Liver (tissue), 9 donors: ENCODE results near the gene KIF12. TPM values are rescaled to one million over a fixed set of nuclear protein-coding genes. Genes with fewer than 3 reads are reported as not detected.

Source experiments
- DNase-seq: peaks from one replicate; pipeline ENCODE4 v3.0.0-alpha.2; 2017; ENCODE audit warnings: low spot score
- H3K27ac ChIP-seq, 2 donors: one replicate each; pipeline ENCODE4 v1.7.0; 2013; ENCODE audit warnings: inconsistent platforms in 2 of 2, low read length in 2 of 2, control low read depth in 1 of 2, low read depth in 1 of 2, mild to moderate bottlenecking in 1 of 2
- H3K27me3 ChIP-seq, 4 donors: one replicate each; pipeline versions ENCODE4 v1.6.1 to v1.7.0; 2013; ENCODE audit warnings: low read length in 3 of 4, inconsistent platforms in 1 of 4, mild to moderate bottlenecking in 1 of 4, moderate library complexity in 1 of 4; ENCODE audit not compliant: control insufficient read depth in 4 of 4, insufficient read depth in 4 of 4
- H3K36me3 ChIP-seq, 4 donors: one replicate each; pipeline versions ENCODE4 v1.6.1 to v1.7.0; 2013; ENCODE audit warnings: low read length in 3 of 4, mild to moderate bottlenecking in 3 of 4, low read depth in 1 of 4, moderate library complexity in 1 of 4; ENCODE audit not compliant: control insufficient read depth in 4 of 4, insufficient read depth in 3 of 4
- H3K4me1 ChIP-seq, 4 donors: one replicate each; pipeline versions ENCODE4 v1.6.1 to v1.7.0; 2013; ENCODE audit warnings: low read length in 3 of 4, mild to moderate bottlenecking in 3 of 4, moderate library complexity in 1 of 4; ENCODE audit not compliant: control insufficient read depth in 4 of 4, insufficient read depth in 4 of 4
- H3K4me3 ChIP-seq, 3 donors: one replicate each; pipeline versions ENCODE4 v1.6.1 to v1.7.0; 2013; ENCODE audit warnings: low read length in 3 of 3, control low read depth in 1 of 3, low read depth in 1 of 3, mild to moderate bottlenecking in 1 of 3
- H3K9ac ChIP-seq, 2 donors: one replicate each; pipeline ENCODE4 v1.7.0; 2013; ENCODE audit warnings: low read length in 2 of 2, mild to moderate bottlenecking in 2 of 2, moderate library complexity in 2 of 2, control low read depth in 1 of 2, low read depth in 1 of 2
- H3K9me3 ChIP-seq, 4 donors: one replicate each; pipeline versions ENCODE4 v1.6.1 to v1.7.0; 2013; ENCODE audit warnings: low read length in 3 of 4; ENCODE audit not compliant: control insufficient read depth in 4 of 4
- ATF3 ChIP-seq: IDR thresholded peaks from 2 replicates; pipeline ENCODE4 v1.6.1; 2016; ENCODE audit warnings: antibody characterized with exemption
- EGR1 ChIP-seq, 2 donors: IDR thresholded peaks; 2 replicates each; pipeline ENCODE4 v1.6.1; 2016 to 2018; ENCODE audit warnings: antibody characterized with exemption in 2 of 2, low read depth in 2 of 2
- GABPA ChIP-seq, 2 donors: IDR thresholded peaks in 1 of 2; conservative IDR thresholded peaks in 1 of 2; 2 replicates each; pipeline ENCODE4 v1.6.1; 2016; ENCODE audit warnings: antibody characterized with exemption in 2 of 2, mild to moderate bottlenecking in 1 of 2, moderate library complexity in 1 of 2
- HNF4A ChIP-seq, 2 donors: conservative IDR thresholded peaks; 2 replicates each; pipeline ENCODE4 v1.6.1; 2016; ENCODE audit warnings: antibody characterized with exemption in 2 of 2, mild to moderate bottlenecking in 2 of 2
- JUND ChIP-seq, 2 donors: IDR thresholded peaks; 2 replicates each; pipeline ENCODE4 v1.6.1; 2016; ENCODE audit warnings: antibody characterized with exemption in 2 of 2
- NR2F2 ChIP-seq: IDR thresholded peaks from 2 replicates; pipeline ENCODE4 v1.6.1; 2016; ENCODE audit warnings: antibody characterized with exemption
- RAD21 ChIP-seq, 2 donors: IDR thresholded peaks; 2 replicates each; pipeline ENCODE4 v1.6.1; 2016; ENCODE audit warnings: antibody characterized with exemption in 2 of 2, mild to moderate bottlenecking in 2 of 2
- SP1 ChIP-seq: IDR thresholded peaks from 2 replicates; pipeline ENCODE4 v1.6.1; 2018; ENCODE audit warnings: antibody characterized with exemption, mild to moderate bottlenecking
- TAF1 ChIP-seq: conservative IDR thresholded peaks from 2 replicates; pipeline ENCODE4 v1.6.1; 2016; ENCODE audit warnings: antibody characterized with exemption, mild to moderate bottlenecking
- ZBTB33 ChIP-seq: IDR thresholded peaks from 2 replicates; pipeline ENCODE4 v1.6.1; 2016; ENCODE audit warnings: antibody characterized with exemption
- WGBS: extraction: QIAGEN DNeasy Blood & Tissue Kit; methylation state at CpG from one replicate; pipeline ENCODE4 v1.1.7; 2013; 5-methylcytosine and 5-hydroxymethylcytosine counted together
- polyA plus RNA-seq, 2 donors: library from polyadenylated mRNA; stranded (reverse) in 1 of 2; unstranded in 1 of 2; fragments of 200-250 nt in 1 of 2; fragments of >200 nt in 1 of 2; fragmentation: Nextera tagmentation in 1 of 2; extraction: Ambion mirVana in 1 of 2; gene quantifications; one replicate each; pipeline versions ENCODE4 v1.2.1 to v1.2.3, GENCODE V29; 2013 to 2015
- total RNA-seq, 2 donors: library from RNA; depleted of rRNA; stranded (reverse); fragments of >200 nt; gene quantifications; one replicate each; pipeline ENCODE4 v1.2.3, GENCODE V29; 2014
- TF ChIP-seq, protein P1 (sequence below): IDR thresholded peaks from 2 replicates; pipeline ENCODE4 v1.6.1; 2016; ENCODE audit warnings: antibody characterized with exemption
- TF ChIP-seq, protein P2 (sequence below): fragments of 150-350 bp; IDR thresholded peaks from 2 replicates; pipeline ENCODE4 v1.5.1; 2017; ENCODE audit warnings: improper control_type of control experiment, low read depth, low read length; ENCODE audit not compliant: missing input control
- donor health status: healthy.
- donor health status: healthy.
- donor health status: healthy.
- donor health status: healthy.
- donor health status: healthy.

KIF12 gene
- total and polyA plus RNA-seq, 4 donors: 2.9 to 11.8 (median 7.7) TPM

DNA sequence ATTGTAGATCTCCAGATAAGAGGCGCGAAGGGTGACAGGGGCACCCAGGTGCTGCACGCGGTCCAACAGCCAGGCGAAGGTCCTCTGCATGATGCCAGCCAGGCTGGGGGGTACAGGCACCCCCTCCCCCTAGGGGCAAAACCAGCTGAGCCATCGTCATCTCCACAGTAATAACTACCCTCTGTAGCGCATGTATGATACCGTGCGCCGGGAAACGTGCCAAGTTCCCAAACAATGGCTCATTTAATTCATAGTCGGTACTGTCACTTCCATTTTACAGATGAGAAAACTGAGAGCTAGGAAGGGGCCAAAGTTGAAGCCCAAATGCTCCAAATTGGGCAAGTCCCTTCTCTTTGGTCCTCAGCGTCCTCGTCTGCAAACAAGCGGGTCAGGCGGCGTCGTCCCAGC lies 1.5 kb downstream of the KIF12 start (continued):
- TF ChIP-seq ZBTB33 (no peak), NR2F2 (no peak)
- TF ChIP-seq, protein P1, sequence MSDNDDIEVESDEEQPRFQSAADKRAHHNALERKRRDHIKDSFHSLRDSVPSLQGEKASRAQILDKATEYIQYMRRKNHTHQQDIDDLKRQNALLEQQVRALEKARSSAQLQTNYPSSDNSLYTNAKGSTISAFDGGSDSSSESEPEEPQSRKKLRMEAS: no peak

- Histone ChIP-seq H3K4me1 (peaks cover 9 to 29% (median 21%) of the 10 kb centered on the region in 4 donors), H3K27ac (no peak overlapping the region), H3K36me3 (peaks cover 0 to 10% (median 4%) of the 10 kb centered on the region in 4 donors), H3K27me3 (peaks cover 0 to 2% (median 0%) of the 10 kb centered on the region in 4 donors), H3K9me3 (peaks cover 0 to 3% (median 0%) of the 10 kb centered on the region in 4 donors), H3K9ac (no peak overlapping the region), H3K4me3 (no peak overlapping the region)
- TF ChIP-seq EGR1 (IDR thresholded peaks at IDR 0.05; ENCODE audit: low read depth in 2 of 2) (no peak), SP1 (no peak), HNF4A (conservative IDR thresholded peaks at IDR 0.05) (no peak)
- TF ChIP-seq, protein P2, sequence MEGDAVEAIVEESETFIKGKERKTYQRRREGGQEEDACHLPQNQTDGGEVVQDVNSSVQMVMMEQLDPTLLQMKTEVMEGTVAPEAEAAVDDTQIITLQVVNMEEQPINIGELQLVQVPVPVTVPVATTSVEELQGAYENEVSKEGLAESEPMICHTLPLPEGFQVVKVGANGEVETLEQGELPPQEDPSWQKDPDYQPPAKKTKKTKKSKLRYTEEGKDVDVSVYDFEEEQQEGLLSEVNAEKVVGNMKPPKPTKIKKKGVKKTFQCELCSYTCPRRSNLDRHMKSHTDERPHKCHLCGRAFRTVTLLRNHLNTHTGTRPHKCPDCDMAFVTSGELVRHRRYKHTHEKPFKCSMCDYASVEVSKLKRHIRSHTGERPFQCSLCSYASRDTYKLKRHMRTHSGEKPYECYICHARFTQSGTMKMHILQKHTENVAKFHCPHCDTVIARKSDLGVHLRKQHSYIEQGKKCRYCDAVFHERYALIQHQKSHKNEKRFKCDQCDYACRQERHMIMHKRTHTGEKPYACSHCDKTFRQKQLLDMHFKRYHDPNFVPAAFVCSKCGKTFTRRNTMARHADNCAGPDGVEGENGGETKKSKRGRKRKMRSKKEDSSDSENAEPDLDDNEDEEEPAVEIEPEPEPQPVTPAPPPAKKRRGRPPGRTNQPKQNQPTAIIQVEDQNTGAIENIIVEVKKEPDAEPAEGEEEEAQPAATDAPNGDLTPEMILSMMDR: no peak
- WGBS: 82% methylated on average over 14 of the region's 14 CpGs
- DNase-seq: no peak
Measured at GRCh38 chr9:114096866-114097612, 2.1 kb downstream of the KIF12 start.

DNA sequence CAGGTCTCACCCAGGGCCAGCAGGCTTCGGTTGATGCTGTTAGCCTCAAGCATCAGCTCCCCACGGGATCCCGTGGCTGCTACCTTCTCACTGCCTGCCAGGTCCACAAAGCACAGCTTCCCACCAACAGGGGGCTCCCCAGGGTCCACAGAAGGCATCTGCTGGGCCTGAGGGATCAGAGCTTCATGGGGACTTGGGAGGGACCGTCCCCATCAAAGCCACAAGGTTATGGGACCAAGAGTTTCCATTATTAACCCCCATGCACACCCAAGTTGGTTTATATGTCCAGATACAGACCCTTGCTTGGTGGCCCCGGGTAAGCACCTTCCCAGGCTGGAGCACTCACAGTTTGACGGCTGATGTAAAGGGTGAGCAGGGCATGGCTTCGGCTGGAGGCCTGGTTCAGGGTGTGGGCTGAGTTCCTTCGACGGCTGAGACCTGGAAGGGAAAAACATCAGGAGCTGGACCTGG lies 3.0 kb downstream of the KIF12 start:
- peaks cover 0 to 2% (median 0%) of the 10 kb centered on the region in 4 donors for H3K27me3 ChIP-seq
- 90% methylated on average over 9 of the region's 9 CpGs for WGBS
- H3K9me3 ChIP-seq: no peaks in the 10 kb centered on the region
- no peak for DNase-seq
- peaks cover 9 to 29% (median 21%) of the 10 kb centered on the region in 4 donors for H3K4me1 ChIP-seq
- no peak overlapping the region for H3K27ac ChIP-seq
- no peak overlapping the region for H3K4me3 ChIP-seq
- peaks cover 0 to 10% (median 4%) of the 10 kb centered on the region in 4 donors for H3K36me3 ChIP-seq
- no peak for TF ChIP-seq ATF3
- no peak for TF ChIP-seq RAD21 (IDR thresholded peaks at IDR 0.05)
- TF ChIP-seq SP1: no peak
- no peak for TF ChIP-seq HNF4A (conservative IDR thresholded peaks at IDR 0.05)
- no peak for TF ChIP-seq TAF1
- TF ChIP-seq GABPA (IDR thresholded peaks at IDR 0.05 in 1 of 2, conservative IDR thresholded peaks at IDR 0.05 in 1 of 2): no peak
- TF ChIP-seq ZBTB33: no peak
- no peak for TF ChIP-seq JUND (IDR thresholded peaks at IDR 0.05)
- H3K9ac ChIP-seq: no peak overlapping the region
